HAP-1 (cell line): ENCODE data around the gene PAX5.

Experiments
- DNase-seq, 2 experiments: peaks; one replicate each; pipeline ENCODE4 v3.0.0-alpha.2; 2016 to 2020; ENCODE audit warnings: low spot score in 2 of 2
- H3K27me3 ChIP-seq: fragments of 250-450 bp; sonication (Bioruptor Pico); 2 replicates; pipeline ENCODE4 v1.5.1; 2020; ENCODE audit warnings: low read depth, mild to moderate bottlenecking, moderate library complexity
- H3K36me3 ChIP-seq: fragments of 250-450 bp; sonication (Bioruptor Pico); replicated peaks from 2 replicates; pipeline ENCODE4 v1.5.1; 2020; ENCODE audit warnings: mild to moderate bottlenecking
- H3K4me1 ChIP-seq: fragments of 250-450 bp; sonication (Bioruptor Pico); 2 replicates; pipeline ENCODE4 v1.5.1; 2020; ENCODE audit warnings: mild to moderate bottlenecking
- H3K4me3 ChIP-seq: fragments of 250-450 bp; sonication (Bioruptor Pico); 2 replicates; pipeline ENCODE4 v1.5.1; 2020; ENCODE audit warnings: mild to moderate bottlenecking, moderate library complexity
- H3K9me3 ChIP-seq: fragments of 250-450 bp; sonication (Bioruptor Pico); 2 replicates; pipeline ENCODE4 v1.5.1; 2020; ENCODE audit warnings: mild to moderate bottlenecking, moderate library complexity
- in situ Hi-C: fragments of 300-500 bp; cut with MboI; formaldehyde crosslinking; loops from 3 replicates; pipeline ENCODE4 v1.14.3; 2020; ENCODE audit warnings: low sequenced_read_pairs, inconsistent platforms, mixed read lengths

PAX5 gene

GRCh38 chr9:36848946-36849345 is 185.1 kb downstream of the PAX5 start:
- in situ Hi-C loops: loop anchor here (5.0 kb wide), 1 partner anchor 52 kb away; no protein-coding TSS in a partner anchor
- Histone ChIP-seq H3K27me3 (0 out of 2 replicates have a peak, but pooled peaks cover 2% of the 10 kb centered on the region), H3K4me3 (no peak overlapping the region), H3K36me3 (no peaks in the 10 kb centered on the region), H3K9me3 (no peaks in the 10 kb centered on the region), H3K4me1 (no peaks in the 10 kb centered on the region)
- no peak for DNase-seq

GRCh38 chr9:36847781-36848673 is 186.0 kb downstream of the PAX5 start:
- Histone ChIP-seq H3K36me3 (no peaks in the 10 kb centered on the region), H3K4me1 (no peaks in the 10 kb centered on the region), H3K9me3 (no peaks in the 10 kb centered on the region), H3K4me3 (no peak overlapping the region), H3K27me3 (0 out of 2 replicates have a peak, but pooled peaks cover 1% of the 10 kb centered on the region)
- in situ Hi-C loops: loop anchor here (5.0 kb wide), 1 partner anchor 51 kb away; no protein-coding TSS in a partner anchor
- no peak for DNase-seq

- H3K9me3 ChIP-seq: no peaks in the 10 kb centered on the region
- H3K4me3 ChIP-seq: no peak overlapping the region
- H3K27me3 ChIP-seq: no peaks in the 10 kb centered on the region
- in situ Hi-C loops: loop anchor here (5.0 kb wide), 1 partner anchor 49 kb away; no protein-coding TSS in a partner anchor
- H3K36me3 ChIP-seq: no peaks in the 10 kb centered on the region
- H3K4me1 ChIP-seq: no peaks in the 10 kb centered on the region
- no peak for DNase-seq
These were observed 187.4 kb downstream of the PAX5 start for GRCh38 chr9:36846621-36847020.

GRCh38 chr9:36845844-36846243 is 188.2 kb downstream of the PAX5 start:
- no peak overlapping the region for H3K4me3 ChIP-seq
- H3K36me3 ChIP-seq: no peaks in the 10 kb centered on the region
- in situ Hi-C loops: loop anchor here (5.0 kb wide), 1 partner anchor 49 kb away; no protein-coding TSS in a partner anchor
- DNase-seq: no peak
- H3K9me3 ChIP-seq: no peaks in the 10 kb centered on the region
- no peaks in the 10 kb centered on the region for H3K4me1 ChIP-seq
- H3K27me3 ChIP-seq: no peaks in the 10 kb centered on the region

GRCh38 chr9:36844961-36845360 is 189.1 kb downstream of the PAX5 start:
- Histone ChIP-seq H3K36me3 (no peaks in the 10 kb centered on the region), H3K4me3 (no peak overlapping the region), H3K9me3 (no peaks in the 10 kb centered on the region), H3K4me1 (no peaks in the 10 kb centered on the region), H3K27me3 (no peaks in the 10 kb centered on the region)
- no peak for DNase-seq
- in situ Hi-C loops: loop anchor here (5.0 kb wide), 1 partner anchor 48 kb away; no protein-coding TSS in a partner anchor

- Histone ChIP-seq H3K36me3 (no peaks in the 10 kb centered on the region), H3K9me3 (no peaks in the 10 kb centered on the region), H3K4me3 (no peak overlapping the region), H3K27me3 (no peaks in the 10 kb centered on the region), H3K4me1 (no peaks in the 10 kb centered on the region)
- in situ Hi-C loops: no loop called here
- no peak for DNase-seq
These were observed 190.1 kb downstream of the PAX5 start for GRCh38 chr9:36843964-36844363.

GRCh38 chr9:36842560-36843530 is 191.2 kb downstream of the PAX5 start:
- in situ Hi-C loops: no loop called here
- Histone ChIP-seq H3K36me3 (no peaks in the 10 kb centered on the region), H3K9me3 (no peaks in the 10 kb centered on the region), H3K27me3 (no peaks in the 10 kb centered on the region), H3K4me3 (no peak overlapping the region), H3K4me1 (no peaks in the 10 kb centered on the region)
- DNase-seq: peak in 1 of 2 experiments; percentile 29

- Histone ChIP-seq H3K9me3 (no peaks in the 10 kb centered on the region), H3K36me3 (no peaks in the 10 kb centered on the region), H3K27me3 (no peaks in the 10 kb centered on the region), H3K4me1 (no peaks in the 10 kb centered on the region), H3K4me3 (no peak overlapping the region)
- in situ Hi-C loops: no loop called here
- DNase-seq: no peak
These were observed 193.1 kb downstream of the PAX5 start for GRCh38 chr9:36840898-36841536.

- Histone ChIP-seq H3K27me3 (no peaks in the 10 kb centered on the region), H3K36me3 (no peaks in the 10 kb centered on the region), H3K4me3 (no peak overlapping the region), H3K9me3 (no peaks in the 10 kb centered on the region), H3K4me1 (no peaks in the 10 kb centered on the region)
- in situ Hi-C loops: no loop called here
- DNase-seq: no peak
These were observed 194.8 kb downstream of the PAX5 start for GRCh38 chr9:36839131-36839885.

GRCh38 chr9:36837431-36838405 is 196.3 kb downstream of the PAX5 start:
- in situ Hi-C loops: no loop called here
- no peaks in the 10 kb centered on the region for H3K4me1 ChIP-seq
- DNase-seq: no peak
- H3K9me3 ChIP-seq: no peaks in the 10 kb centered on the region
- no peak overlapping the region for H3K4me3 ChIP-seq
- no peaks in the 10 kb centered on the region for H3K36me3 ChIP-seq
- no peaks in the 10 kb centered on the region for H3K27me3 ChIP-seq

- Histone ChIP-seq H3K4me3 (no peak overlapping the region), H3K27me3 (no peaks in the 10 kb centered on the region), H3K9me3 (no peaks in the 10 kb centered on the region), H3K4me1 (no peaks in the 10 kb centered on the region), H3K36me3 (no peaks in the 10 kb centered on the region)
- in situ Hi-C loops: no loop called here
- DNase-seq: no peak
These were observed 197.6 kb downstream of the PAX5 start for GRCh38 chr9:36836486-36836885.
